ENCODE results near the gene HPCAL4. TPM values are rescaled to one million over a fixed set of nuclear protein-coding genes. Genes with fewer than 3 reads are reported as not detected.

HPCAL4 gene
- total RNA-seq, 1 donor from 2014 or later: under 0.01 TPM

DNA sequence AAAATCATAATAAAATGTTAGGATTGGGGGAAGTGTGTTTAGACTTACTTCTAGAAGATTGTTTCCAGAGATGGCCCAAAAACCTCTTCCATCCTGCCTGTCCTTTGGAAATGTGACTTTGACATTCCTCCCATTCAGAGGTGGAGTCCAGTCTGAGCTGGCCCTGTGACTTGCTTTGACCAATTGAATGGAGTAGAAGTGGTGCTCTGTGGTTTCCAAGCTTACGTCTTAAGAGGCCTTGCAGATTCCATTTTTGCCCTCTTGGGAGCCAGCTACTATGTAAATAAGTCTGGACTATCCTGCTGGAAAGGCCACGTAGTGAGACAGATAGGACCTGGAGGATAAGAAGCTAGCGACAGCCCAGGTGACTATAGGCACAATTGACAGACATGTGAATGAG, 18.0 kb downstream of the HPCAL4 start:
- DNase-seq: no peak

DNA sequence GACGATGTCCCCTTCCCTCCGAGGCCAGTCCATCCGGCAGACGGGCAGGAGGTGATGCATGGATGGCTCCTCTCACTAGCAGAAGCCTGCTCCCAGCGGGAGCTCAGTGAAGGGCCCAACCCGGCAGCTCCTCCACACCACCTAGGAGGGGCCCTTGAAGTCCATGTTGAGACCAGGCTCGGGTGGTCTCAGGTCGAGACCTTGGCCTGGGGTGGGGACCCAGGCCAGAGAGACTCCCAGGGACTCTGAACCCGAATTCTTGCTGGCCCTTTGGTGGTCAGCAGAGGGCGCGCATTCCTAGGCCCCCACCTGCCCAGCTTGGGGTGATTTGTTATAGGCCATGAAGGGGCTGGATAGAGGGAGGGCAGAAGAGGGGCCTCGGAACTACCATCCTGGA, 18.7 kb downstream of the HPCAL4 start:
- peak; percentile 38 for DNase-seq

DNA sequence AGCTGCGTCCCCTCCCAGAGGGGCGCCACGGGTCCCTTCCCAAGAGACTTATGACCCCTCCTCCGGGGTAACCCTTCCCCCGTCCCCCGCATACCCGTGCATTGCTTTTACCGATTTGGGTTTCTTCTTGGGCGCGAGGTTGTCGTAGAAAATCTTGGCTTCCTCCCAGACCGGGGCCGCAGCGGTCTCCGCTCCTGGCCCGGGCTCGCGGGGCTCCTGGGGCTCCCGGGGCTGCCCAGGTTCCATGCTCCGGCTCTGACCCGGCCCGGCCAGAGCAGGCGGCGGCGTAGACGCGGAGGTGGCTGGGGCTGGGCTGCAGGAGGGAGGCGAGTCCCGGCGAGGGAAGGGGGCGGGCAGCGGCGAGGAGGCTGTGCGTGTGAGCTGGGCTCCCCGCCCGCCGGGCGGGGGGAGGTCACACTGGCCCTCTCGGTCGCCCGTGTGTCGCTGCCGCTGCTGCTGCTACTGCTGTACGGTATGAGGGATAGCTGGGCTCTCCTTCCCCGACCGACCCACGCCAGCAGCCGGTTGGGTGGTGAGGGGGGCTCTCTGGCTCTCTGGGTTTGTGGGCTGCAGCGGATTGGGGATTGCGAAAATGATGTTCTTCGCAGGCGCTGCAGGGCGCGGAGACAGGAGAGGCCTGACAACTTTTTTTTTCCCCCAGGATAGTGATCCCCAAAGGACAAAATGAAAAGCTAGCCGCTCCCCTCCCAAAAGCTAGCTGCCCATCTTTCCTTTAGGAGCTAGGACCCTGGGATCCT, 19.3 kb downstream of the HPCAL4 start, which contains the start of gene NT5C1A:
Gene NT5C1A, minus strand, starts transcription at position 315 of the 758 bp plus-strand sequence. Its CDS starts 69 bp downstream, at position 246.
- peak; percentile 10 for DNase-seq

DNA sequence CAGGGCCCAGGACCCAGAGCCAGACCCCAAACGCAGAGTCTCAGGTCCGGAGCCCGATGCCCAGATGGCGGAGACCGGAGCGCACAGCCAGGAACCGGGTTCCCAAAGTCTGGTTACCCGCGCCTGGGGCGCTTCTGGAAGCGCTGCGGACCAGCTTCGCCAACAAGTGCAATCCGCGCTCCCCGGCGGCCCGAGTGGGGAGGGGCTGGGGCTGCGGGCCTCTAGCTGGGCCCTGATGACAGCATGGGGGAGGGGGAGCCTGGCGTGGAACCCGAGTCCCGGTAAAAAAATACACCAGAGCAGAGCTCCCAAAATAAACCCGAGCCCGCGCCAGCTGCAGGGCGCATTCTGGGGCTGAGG, 19.8 kb downstream of the HPCAL4 start:
- no peak for DNase-seq

DNA sequence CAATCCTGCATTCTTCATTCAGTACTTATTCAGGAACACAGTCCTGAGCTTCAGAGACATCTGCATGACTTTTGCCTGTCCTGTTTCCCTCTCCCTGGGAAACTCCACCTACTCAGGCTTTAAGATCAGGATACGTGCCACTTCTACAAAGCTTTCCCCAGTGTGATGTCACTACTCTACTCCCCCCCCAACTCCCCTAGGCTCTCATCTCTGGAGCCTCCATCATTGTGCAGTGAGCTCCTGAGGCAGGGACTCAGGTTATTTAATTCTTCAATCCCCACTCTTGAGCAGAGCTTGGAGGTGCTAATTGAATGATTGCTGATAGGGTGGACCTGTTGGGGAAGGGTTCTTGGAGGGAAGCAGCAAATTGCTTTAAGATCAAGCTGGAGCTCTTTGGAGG, 20.5 kb downstream of the HPCAL4 start:
- no peak for DNase-seq

DNA sequence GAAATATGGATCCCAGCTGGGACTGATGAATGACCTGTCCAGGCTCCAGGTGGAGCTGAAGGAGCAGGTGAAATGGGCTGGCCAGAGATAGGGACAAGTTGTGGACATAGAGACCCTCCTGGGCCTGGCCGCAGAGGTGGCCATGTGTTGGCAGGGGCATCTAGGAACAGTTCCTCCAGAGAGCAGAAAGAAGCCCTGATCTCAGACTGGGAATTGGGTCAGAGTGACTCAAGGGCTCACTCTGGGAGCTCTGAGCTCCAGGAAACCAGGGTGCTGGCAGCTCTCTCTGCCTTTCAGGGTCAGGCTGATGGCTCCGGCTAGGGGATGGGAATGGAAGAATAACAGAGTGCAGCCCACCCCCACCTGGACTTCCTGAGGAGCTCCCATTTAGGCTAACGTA, 22.3 kb downstream of the HPCAL4 start:
- DNase-seq: no peak

DNA sequence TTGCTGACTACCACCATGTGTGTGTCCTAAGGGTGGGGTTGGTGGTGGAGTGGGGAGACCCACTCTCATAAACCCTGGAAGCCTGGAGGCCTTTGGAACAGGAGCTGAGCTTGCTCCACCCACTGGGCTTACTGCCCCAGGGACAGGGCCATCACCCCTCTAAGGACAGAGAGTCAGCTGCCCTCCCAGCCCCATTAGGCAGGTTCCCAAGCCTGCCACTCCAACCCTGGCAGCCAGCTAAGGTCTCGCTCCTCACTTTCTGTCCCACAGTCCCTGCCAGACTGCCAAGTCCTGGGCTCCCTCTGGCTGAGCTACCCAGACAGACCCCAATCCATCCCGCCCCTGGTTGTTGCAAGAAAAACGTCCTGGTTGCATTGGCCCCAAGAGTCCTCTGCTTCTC, 23.1 kb downstream of the HPCAL4 start:
- DNase-seq: no peak

DNA sequence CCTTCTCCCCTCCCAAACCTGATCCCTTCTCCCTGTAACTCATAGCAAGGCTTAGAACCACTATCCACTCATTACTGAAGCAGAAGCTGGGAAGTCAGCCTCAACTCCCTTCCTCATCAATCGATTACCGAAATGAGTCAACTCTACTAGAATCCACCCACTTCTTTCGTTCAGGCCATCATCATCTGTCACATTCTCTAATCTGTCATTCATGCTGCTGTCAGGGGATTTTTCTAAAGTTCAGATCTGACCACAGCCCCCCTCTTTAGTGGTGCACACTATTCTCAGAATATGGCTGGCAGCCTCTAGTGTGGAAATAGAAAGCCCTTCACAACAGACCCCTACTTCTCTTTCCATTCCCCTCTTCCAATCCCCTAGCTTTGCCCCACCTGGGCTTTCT, 24.5 kb downstream of the HPCAL4 start:
- no peak for DNase-seq

DNA sequence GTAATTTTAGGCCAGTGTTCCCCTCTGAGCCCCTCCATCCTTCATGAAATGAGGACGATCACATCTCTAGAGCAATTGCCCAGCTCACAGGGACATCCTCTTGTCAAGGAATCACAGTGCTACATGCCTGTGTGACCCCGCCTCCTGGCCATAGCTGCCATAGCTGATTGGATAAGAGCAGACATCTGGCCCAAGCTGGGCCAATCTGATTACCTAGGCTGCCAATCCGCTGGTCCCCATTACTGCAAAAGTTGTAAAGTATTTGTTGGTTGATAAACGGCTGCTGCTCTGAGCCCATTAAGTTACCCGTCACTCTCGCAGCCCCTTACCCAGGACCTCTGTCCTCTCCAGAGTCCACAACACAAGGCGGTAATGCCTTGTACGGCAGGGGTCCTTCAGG, 27.7 kb downstream of the HPCAL4 start:
- no peak for DNase-seq

DNA sequence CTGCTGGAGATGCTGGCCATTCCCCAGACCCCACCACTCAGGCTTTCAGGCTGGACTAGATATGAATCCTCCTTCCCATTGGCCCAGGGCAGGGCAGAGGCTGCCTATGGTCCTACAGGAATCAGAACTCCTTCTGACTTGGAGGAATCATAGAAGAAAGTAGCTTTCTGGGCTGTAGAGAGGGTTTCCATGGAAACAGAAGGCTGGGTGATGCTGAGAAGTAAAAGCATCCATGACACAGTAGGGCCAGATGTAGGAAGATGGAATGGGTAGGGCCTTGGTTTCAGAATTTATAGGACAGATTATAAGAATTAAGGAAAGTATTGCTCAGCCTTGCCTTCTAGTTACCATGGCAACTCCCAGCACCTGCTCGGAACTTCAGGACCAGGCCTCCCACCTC, 28.4 kb downstream of the HPCAL4 start:
- DNase-seq: no peak

DNA sequence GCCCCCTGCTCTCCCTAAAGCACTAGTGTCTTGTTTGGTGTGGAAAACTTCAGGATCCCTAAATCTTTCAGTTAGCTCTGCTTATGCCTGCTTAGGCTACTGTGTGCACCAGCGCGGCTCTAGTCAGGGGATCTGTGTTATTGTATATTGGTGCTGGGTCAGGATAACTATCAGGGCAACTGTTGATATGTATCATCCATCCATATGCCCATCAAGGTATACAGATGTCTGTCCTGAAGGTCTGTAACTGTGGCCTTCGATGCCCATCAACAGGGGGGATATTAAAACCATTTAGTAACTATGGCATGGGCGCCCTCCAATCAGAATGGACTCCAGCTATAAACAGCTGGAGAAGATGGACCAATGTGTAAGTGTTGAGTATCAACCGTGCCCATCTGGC, 31.7 kb downstream of the HPCAL4 start:
- DNase-seq: no peak

DNA sequence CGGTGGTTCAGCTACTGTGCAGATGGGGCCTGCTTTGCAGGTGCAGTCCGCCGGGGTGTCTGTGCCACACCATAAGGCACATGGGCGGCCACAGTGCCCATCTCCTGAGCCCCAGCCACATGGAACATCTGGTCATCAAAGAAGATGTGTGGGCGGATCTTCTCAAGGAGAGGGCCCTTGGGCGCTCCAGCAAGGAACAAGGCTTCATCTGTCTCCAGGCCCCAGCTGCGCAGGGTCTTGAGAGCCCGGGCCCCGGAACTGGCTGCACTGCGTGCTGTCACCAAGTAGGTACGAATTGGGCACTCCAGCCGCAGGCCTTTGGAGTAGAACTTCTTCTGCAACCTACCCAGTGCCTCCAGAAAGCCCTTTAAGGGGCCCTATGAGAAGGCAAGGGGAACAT, 32.1 kb downstream of the HPCAL4 start:
- no peak for DNase-seq

DNA sequence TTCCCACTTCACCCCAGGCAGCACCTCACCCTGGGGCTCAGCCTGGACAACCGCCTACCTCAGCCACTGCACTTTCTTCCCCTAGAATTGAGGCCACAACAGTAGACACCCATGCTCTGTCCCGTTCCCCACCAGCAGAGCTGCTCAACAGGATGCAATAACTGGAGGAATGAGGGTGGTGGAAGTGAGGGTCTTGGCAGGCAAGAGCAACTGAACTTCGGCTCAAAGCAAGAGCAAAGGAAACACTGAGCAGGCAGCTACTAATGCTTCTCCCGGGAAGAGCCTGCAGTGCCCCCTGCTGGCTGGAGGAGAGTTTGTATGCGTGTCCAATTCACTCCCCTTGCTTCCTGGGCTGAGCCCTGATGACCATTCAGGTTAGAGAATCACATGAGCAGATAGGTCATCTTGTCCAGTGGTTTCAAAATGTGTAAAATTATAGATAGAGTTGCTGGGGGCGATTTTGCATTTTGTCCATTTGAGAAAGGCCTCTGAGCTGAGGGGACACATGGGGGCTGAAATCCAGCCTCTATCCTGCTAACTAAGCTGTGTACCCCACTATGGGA, 33.2 kb downstream of the HPCAL4 start:
- peak; percentile 71 for DNase-seq

DNA sequence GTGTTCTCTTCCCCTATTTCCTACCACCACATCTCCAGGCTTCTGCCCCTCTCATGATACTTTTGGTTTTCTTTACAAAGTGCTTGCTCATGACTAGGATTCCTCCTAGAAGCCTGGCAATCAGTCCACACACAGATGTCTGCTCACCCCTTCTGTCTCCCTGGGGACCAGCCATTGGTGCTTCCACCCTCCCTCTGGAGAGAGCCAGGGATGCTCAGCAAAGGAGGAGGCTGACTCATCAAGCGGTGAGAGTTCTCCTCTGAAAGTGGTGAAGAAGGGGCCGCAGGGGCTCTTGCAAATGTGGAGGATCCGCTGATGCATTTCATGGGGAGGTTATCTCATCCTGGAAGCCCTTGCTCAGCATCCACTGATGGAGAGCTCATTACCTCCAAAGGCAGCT, 33.8 kb downstream of the HPCAL4 start:
- DNase-seq: no peak

DNA sequence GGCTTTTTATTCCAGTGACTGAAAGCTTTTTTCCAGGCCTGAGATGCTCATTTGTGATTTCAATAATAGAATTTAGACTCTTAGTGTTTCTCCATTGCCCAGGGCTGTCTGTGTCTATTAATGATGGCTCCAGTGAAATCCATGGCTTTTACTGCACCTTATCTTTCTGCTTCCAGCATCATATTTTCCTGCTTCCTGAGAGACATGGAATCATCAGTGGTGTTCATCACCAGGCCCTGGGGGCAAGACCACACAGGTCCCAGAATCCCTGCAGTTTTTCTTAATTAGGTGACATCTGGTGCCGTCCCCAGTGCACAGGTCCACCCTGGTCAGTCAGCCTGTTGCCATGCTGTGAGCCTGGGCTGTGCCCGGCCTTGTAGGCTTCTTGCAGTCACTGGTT, 34.8 kb downstream of the HPCAL4 start:
- no peak for DNase-seq

DNA sequence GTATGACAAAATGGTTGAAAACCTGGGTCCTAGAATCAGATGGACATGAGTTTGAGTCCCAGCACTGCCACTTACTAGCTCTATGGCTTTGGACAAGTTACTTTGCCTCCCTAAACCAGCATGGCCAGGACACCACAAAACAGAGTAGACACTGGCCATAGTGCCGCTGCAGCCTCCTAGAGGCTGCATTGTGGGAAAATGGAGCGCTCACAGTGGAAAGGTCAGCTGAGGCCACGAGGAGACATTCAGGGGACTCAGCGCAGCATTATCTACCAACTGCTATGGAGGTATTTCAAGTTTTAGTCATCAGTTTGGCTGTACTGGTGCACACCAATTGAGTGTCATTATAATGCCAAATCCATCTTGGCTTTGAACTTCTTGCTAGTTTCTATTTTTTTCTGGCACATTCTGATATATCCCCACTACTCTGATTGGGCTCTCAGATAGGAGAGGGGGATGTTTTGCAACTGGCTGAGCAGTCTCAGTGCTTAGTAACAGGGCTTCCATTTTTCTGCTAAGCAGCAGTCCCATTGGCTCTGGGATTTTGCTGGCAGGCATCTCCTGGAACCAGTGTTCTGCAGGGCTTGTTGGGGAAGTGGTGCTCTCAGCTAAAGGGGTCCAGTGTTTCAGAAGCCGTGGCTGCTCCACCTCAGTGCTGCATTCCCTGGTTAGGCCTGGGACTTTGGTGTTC, 35.5 kb downstream of the HPCAL4 start:
- no peak for DNase-seq

DNA sequence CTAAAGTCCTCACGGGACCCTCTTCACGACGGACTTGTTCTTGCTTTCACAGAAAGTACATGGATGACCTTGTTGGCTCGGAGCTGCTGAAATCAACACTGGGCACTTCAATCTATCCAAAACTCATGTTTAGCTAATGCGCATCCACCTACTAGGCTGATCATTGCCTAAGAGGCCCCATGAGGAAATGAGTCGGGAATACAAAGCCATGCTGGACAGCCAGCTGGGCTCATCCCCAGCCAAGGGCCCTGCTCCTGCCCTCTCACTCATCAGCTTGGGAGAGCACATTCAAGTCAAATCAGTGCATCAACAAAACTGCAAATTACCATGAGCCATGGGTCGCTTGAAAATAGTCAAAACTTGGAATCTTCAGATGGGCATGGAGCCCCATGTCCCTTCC, 36.9 kb downstream of the HPCAL4 start:
- no peak for DNase-seq

DNA sequence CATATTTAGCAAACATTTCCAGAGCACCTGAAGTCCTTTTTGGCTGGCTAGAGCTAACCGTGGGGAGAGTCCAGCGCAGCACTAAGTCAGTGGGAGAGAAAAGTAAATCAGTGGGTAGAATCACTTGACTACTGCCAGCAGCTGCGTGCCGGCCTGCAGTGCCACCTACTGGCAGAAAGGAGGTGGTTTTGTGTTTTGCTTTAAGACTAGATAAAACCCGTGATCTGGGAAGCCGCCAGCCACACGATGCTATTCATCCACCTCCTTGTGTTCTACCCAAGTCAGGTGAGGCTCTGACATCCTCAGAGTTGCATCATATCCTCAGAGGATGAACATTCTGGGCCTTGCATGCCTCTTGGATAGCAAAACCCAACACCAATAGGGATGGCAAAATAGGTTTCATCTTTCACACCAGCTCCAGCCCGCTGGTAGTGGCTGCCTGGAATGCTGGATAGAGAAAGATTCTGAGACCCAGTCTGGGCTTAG, 37.6 kb downstream of the HPCAL4 start:
- DNase-seq: peak; percentile 84

DNA sequence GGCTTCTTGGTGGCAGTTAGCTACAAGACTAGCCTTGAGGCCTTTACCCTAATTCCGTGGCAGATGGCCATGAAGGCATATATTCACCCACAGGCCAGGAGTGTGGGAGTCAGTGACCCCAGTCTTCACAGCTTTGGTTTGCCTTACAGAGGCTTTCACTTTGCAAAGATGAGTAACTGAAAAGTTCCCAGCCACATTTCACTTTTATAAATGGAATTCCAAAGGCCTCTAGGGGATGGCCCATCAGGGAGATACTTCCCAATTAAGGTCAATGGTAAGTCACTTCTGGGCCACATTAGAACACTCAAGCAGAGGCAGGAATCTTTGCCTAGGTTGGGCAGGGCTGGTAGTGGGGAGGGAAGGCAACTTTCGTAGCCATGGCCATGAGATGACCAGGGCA, 38.7 kb downstream of the HPCAL4 start:
- no peak for DNase-seq

DNA sequence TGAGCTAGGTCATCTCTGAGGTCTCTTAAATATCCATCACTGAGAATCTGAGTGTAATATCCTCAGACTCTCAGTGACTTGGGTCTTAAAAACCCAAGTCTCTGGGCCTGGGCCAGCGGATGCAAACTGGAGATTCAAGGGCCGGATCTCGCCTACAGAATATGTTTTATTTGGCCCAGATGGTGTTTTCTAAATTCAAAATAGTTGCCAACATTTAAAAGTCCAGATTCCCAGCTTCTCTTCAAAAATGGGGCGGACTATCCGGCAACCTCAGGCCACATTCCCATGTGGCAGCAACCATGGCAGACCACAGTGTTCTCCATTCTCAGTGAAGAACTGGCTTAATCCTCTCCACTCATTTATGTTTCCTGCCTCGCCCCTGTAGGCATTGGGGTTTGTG, 39.1 kb downstream of the HPCAL4 start:
- no peak for DNase-seq

DNA sequence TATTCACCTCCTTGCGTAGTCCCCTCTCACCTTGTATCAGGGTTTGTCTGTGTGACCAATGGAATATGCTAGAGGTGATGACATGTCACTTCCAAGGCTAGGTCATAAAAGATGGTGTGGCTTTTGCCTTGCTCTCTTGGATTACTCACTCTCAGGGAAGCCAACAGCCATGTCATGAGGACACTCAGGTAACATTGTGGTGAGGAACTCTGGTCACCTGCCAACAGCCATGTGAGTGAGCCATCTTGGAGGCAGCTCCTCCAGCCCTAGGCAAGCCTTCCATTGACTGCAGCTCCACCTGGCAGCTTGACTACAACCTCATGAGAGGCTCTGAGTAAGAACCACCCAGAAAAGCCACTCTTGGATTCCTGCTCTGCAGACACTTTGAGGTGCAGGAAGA, 40.8 kb downstream of the HPCAL4 start:
- DNase-seq: no peak

DNA sequence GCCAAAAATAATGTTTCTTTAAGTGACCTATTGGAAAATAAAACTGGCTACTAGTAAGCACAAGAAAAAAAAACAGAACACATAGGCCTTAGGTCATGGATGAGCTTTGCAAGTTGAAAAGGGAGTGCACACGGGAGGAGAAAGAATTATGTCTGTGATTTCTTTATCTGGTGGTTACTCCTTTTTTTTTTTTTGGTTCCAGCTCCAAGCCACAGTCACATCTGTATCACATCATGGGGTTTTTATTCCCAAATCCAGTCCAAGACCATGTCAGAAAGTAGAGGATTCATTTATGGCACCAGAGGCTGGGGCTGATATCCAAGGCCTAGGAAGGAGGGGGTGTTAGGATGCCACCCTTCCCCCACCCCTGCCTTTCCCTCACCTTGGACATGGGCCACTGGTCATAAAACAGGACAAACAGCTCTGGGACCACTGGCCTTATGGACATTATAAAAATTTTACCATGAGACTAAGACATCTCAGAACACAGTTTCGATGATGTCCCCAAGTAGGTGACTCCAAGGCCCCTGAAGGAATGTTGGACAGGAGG, 41.5 kb downstream of the HPCAL4 start:
- no peak for DNase-seq

DNA sequence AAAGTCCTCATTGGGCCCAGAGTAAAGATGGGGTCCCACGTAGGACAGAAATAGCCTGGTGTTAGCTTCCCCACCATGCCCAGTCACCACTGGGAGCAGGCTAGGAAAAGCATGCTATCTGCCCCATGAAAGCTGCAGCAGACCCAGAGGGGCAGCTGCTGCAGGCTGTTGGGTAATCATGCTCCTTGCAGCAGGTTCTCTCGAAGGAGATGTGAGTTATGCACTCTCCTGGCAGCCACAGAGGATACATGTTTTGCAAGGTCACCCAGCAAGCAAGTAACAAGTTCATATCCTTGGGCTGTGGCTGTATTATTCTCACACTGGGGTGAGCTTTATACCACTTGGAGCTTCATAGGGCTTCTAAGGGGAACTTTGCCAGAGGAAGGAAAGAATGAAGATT, 42.7 kb downstream of the HPCAL4 start:
- DNase-seq: no peak

DNA sequence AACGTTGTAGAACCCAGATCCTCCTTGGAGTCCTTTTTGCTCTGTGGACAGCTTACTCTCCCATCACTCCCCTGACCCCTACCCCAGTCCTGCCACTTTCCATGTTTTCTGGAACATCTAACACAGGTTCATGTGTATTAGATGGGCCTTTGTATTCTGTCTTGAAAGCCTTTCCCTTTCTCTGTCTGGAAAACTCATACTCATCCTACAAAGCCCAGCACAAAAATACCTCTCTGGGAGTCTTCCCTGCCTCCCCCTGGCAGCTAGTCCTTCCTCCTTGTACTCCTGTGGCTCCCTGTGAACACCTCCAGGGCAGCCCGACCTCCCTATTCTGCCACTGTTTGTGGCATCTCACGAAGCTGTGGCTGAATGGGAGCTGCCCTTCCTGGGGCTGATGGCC, 44.0 kb downstream of the HPCAL4 start:
- DNase-seq: no peak

All from dermis blood vessel endothelial cell (primary cell).